NCI-H526 treated with DMSO at 0.1 percent for 48 hours (cell line): ENCODE data around the gene LRRC25.
"Not testable (repeated sequence)": the region's sequence is repeated elsewhere in the genome, so short reads cannot be mapped to it uniquely, and the experiment has no call there.

Experiments used
- DNase-seq: peaks from one replicate; lab custom pipeline; 2025; lab: John Stamatoyannopoulos, UW

The LRRC25 gene

GRCh38 chr19:18379803-18380747, 17.3 kb downstream of the LRRC25 start:
- no peak for DNase-seq

- no peak for DNase-seq
Observed at GRCh38 chr19:18377026-18377425, 20.4 kb downstream of the LRRC25 start.

- peak; percentile 10 for DNase-seq
Observed at GRCh38 chr19:18373892-18374629, 23.4 kb downstream of the LRRC25 start.

GRCh38 chr19:18373407-18373891, 24.0 kb downstream of the LRRC25 start:
- no peak for DNase-seq

- no peak for DNase-seq
Observed at GRCh38 chr19:18368504-18369222, 28.8 kb downstream of the LRRC25 start.

GRCh38 chr19:18366021-18366435, 31.4 kb downstream of the LRRC25 start:
- no peak for DNase-seq

GRCh38 chr19:18364826-18365528, 32.4 kb downstream of the LRRC25 start:
- no peak for DNase-seq

GRCh38 chr19:18364277-18364825, 33.1 kb downstream of the LRRC25 start:
- not testable (repeated sequence) for DNase-seq

- no peak for DNase-seq
Observed at GRCh38 chr19:18363787-18364186, 33.6 kb downstream of the LRRC25 start.

- DNase-seq, result no peak
Observed at GRCh38 chr19:18362934-18363542, 34.4 kb downstream of the LRRC25 start.

GRCh38 chr19:18361646-18362045, 35.8 kb downstream of the LRRC25 start:
- DNase-seq, result no peak

GRCh38 chr19:18357041-18357440, 40.4 kb downstream of the LRRC25 start:
- DNase-seq, result no peak

- DNase-seq, result not testable (repeated sequence)
Observed at GRCh38 chr19:18354743-18355142, 42.7 kb downstream of the LRRC25 start.

- DNase-seq, result no peak
Observed at GRCh38 chr19:18353378-18354005, 43.9 kb downstream of the LRRC25 start.

GRCh38 chr19:18351544-18351943, 45.9 kb downstream of the LRRC25 start:
- no peak for DNase-seq

GRCh38 chr19:18350490-18350889, 46.9 kb downstream of the LRRC25 start:
- no peak for DNase-seq

GRCh38 chr19:18349524-18350128, 47.8 kb downstream of the LRRC25 start:
- DNase-seq, result no peak

- not testable (repeated sequence) for DNase-seq
Observed at GRCh38 chr19:18348818-18349339, 48.5 kb downstream of the LRRC25 start.

GRCh38 chr19:18348171-18348570, 49.3 kb downstream of the LRRC25 start:
- no peak for DNase-seq

- DNase-seq, result no peak
Observed at GRCh38 chr19:18346091-18346490, 51.3 kb downstream of the LRRC25 start.
